GM21447 (cell line): ENCODE measurements around the gene ADAM10.

Source experiments
- ATAC-seq: cut with Tn5 transposase; IDR thresholded peaks from one replicate; pipeline ENCODE4 v1.9.1; 2021; ENCODE audit not compliant: unreplicated experiment

The ADAM10 gene

GRCh38 chr15:58541410-58542087 lies 208.0 kb downstream of the ADAM10 start:
- no peak for ATAC-seq

DNA sequence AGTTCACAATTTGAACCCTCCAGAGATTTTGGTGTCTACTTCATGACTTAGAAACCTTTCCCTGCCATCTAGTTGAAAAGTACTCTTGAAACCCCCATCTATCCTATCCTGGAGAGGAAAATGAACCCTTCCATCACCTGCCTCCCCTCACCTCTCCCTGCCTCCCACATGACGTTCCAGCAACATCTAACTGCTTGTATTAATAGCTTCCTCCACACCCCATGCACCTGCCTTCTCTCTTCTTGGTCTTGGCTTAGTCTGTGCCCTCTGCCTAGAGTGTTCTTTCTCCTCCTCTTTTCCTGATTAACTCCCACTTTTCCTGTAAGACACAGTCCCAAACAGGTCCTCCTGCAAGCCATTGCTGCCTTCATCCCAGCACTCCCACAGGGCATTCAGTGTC lies 210.0 kb downstream of the ADAM10 start:
- no peak for ATAC-seq

DNA sequence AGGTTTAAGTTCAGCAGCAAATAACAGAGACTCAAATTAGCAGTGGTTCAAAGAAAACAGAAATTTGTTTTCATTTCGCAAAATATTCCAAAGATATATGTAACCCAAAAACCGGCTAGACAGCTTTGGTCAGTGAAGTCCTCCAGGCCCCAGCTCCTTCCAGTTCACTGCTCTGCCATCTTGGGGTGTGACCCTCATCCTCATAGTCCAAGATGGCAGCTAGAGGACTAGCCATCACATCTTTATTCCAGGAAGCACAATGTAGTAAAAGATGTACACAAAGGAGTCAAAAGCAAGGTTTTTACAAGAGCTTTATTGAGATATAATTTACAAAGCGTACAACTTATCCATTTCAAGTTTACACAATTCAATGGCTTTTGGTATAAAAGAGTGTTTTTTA lies 210.6 kb downstream of the ADAM10 start:
- ATAC-seq, result no peak
